ENCODE data around the gene GNRH2. TPM values are rescaled to one million over a fixed set of nuclear protein-coding genes. Genes with fewer than 3 reads are reported as not detected.

The GNRH2 gene
- total RNA-seq, 1 experiment from 2014 or later: 0.50 TPM

DNA sequence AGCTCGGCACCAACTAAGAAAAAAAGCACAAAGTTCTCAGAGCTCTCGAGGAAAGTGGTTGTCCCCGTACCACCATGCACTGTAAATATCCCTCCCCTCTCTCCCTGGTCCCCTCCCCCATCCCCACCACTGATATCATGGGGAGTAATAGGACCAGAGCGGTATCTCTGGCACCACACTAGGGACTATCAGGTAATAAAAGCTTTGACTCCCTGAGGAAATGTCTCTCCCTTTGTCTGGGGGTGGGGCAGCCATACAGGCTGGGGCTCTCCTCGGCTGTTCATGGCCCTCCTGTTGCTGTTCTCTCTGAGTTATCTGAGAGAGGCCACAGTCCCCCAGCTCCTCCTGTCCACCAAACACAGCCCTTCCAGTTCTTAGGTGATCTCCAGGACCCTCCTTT, 5.0 kb upstream of the GNRH2 start:
- Mint-ChIP-seq H3K27ac (ENCODE audit: unreplicated experiment) (no peak overlapping the region), H3K4me3 (ENCODE audit: low read depth, unreplicated experiment) (no peak overlapping the region), H3K9me3 (ENCODE audit: low read depth, unreplicated experiment) (no peaks in the 10 kb centered on the region), H3K27me3 (ENCODE audit: unreplicated experiment) (no peaks in the 10 kb centered on the region), H3K4me1 (ENCODE audit: low read depth, unreplicated experiment) (no peaks in the 10 kb centered on the region), H3K36me3 (ENCODE audit: insufficient read depth, unreplicated experiment) (peaks cover 5% of the 10 kb centered on the region)
- intact Hi-C loops (cut with micrococcal nuclease; ENCODE audit: unreplicated experiment): no loop called here
- TF ChIP-seq, protein P1, sequence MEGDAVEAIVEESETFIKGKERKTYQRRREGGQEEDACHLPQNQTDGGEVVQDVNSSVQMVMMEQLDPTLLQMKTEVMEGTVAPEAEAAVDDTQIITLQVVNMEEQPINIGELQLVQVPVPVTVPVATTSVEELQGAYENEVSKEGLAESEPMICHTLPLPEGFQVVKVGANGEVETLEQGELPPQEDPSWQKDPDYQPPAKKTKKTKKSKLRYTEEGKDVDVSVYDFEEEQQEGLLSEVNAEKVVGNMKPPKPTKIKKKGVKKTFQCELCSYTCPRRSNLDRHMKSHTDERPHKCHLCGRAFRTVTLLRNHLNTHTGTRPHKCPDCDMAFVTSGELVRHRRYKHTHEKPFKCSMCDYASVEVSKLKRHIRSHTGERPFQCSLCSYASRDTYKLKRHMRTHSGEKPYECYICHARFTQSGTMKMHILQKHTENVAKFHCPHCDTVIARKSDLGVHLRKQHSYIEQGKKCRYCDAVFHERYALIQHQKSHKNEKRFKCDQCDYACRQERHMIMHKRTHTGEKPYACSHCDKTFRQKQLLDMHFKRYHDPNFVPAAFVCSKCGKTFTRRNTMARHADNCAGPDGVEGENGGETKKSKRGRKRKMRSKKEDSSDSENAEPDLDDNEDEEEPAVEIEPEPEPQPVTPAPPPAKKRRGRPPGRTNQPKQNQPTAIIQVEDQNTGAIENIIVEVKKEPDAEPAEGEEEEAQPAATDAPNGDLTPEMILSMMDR (IDR thresholded peaks at IDR 0.05; ENCODE audit: unreplicated experiment): no peak
- CTCF ChIA-PET: no interaction called here
- no peak for DNase-seq
- BruUV-seq (replicated peaks): no TSS peak

DNA sequence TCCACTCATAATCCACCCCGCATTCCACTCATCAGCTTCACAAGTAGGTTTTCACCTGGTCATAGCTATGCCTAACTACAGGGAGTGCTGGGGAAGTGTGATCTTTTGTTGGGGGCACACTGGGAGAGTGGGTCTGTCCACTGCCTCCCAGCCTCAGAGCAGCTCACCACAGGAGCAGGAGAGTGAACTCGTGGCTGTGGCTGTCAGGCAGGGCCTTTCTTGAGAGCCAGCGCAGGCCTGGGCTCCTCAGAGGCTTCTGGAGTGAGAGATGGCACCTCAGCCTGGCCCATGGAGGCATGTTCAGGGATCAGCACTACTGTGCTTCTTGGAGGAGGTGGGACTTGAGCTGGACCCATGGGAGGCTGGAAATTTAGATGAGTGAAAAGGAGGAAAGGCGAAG, 4.0 kb upstream of the GNRH2 start:
- TF ChIP-seq, protein P1 (IDR thresholded peaks at IDR 0.05; ENCODE audit: unreplicated experiment): no peak
- Mint-ChIP-seq H3K36me3 (ENCODE audit: insufficient read depth, unreplicated experiment) (peaks cover 5% of the 10 kb centered on the region), H3K4me3 (ENCODE audit: low read depth, unreplicated experiment) (no peak overlapping the region), H3K4me1 (ENCODE audit: low read depth, unreplicated experiment) (no peaks in the 10 kb centered on the region), H3K27me3 (ENCODE audit: unreplicated experiment) (no peaks in the 10 kb centered on the region), H3K9me3 (ENCODE audit: low read depth, unreplicated experiment) (no peaks in the 10 kb centered on the region), H3K27ac (ENCODE audit: unreplicated experiment) (no peak overlapping the region)
- no TSS peak for BruUV-seq (replicated peaks)
- CTCF ChIA-PET: no interaction called here
- no peak for DNase-seq
- intact Hi-C loops (cut with micrococcal nuclease; ENCODE audit: unreplicated experiment): no loop called here

DNA sequence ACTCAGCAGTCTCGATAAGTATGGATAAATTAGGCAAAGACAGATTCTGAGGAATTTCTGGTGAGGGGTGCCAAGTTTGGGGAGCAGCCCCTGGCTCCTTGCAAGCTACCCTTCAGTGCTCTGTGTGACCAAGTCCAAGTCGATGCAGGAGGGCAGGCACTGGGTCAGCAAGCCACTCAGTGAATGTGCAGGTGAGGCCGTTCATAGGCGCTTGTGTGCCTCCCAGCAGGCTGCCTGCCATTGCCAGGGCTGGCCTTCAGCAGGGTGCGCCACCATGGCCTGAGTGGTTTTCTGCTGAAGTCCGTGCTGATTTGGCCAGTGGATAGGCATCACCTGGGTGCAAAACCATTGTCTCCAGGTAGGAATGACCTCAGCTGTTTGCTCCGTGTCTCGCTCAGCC, 3.3 kb upstream of the GNRH2 start:
- no peak overlapping the region for H3K27ac Mint-ChIP-seq (ENCODE audit: unreplicated experiment)
- intact Hi-C loops (cut with micrococcal nuclease; ENCODE audit: unreplicated experiment): no loop called here
- H3K9me3 Mint-ChIP-seq (ENCODE audit: low read depth, unreplicated experiment): no peaks in the 10 kb centered on the region
- DNase-seq: no peak
- H3K36me3 Mint-ChIP-seq (ENCODE audit: insufficient read depth, unreplicated experiment): peaks cover 6% of the 10 kb centered on the region
- TF ChIP-seq, protein P1 (IDR thresholded peaks at IDR 0.05; ENCODE audit: unreplicated experiment): no peak
- H3K4me3 Mint-ChIP-seq (ENCODE audit: low read depth, unreplicated experiment): no peak overlapping the region
- no peaks in the 10 kb centered on the region for H3K27me3 Mint-ChIP-seq (ENCODE audit: unreplicated experiment)
- CTCF ChIA-PET: no interaction called here
- BruUV-seq (replicated peaks): no TSS peak
- H3K4me1 Mint-ChIP-seq (ENCODE audit: low read depth, unreplicated experiment): peaks cover 4% of the 10 kb centered on the region

DNA sequence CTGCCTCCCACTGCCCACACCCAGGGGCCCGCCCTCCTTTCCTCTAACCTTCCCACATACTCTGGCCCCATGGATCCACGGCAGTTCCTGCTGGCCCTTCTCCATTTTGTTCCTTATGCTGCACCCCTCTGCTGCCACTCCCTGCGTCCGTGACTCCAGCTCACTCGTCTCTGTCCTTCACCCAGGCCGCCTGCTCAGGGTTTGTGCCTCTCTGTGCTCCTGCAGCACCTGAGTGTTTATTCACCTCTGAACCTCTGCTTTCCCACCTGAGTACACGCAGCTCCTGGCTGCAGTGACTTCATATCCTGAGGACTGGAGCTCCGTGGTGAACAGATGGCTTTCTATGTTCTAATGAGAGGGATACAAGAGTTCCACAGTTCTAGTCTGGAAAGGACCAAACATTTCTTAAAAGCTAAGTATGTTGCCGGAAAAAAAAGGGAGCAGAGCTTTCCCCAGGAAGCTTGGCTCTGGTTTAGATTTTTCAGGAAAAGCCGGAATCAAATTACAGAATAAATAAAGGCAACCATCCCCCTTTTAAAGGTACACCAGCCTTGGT, 1.5 kb upstream of the GNRH2 start:
- intact Hi-C loops (cut with micrococcal nuclease; ENCODE audit: unreplicated experiment): no loop called here
- Mint-ChIP-seq H3K4me3 (ENCODE audit: low read depth, unreplicated experiment) (no peak overlapping the region), H3K9me3 (ENCODE audit: low read depth, unreplicated experiment) (no peaks in the 10 kb centered on the region), H3K27ac (ENCODE audit: unreplicated experiment) (no peak overlapping the region), H3K27me3 (ENCODE audit: unreplicated experiment) (no peaks in the 10 kb centered on the region), H3K36me3 (ENCODE audit: insufficient read depth, unreplicated experiment) (peaks cover 25% of the 10 kb centered on the region), H3K4me1 (ENCODE audit: low read depth, unreplicated experiment) (peaks cover 12% of the 10 kb centered on the region)
- CTCF ChIA-PET: no interaction called here
- BruUV-seq (replicated peaks): no TSS peak
- TF ChIP-seq, protein P1 (IDR thresholded peaks at IDR 0.05; ENCODE audit: unreplicated experiment): no peak
- DNase-seq: no peak
